ENCODE data around the gene ARL4D. TPM values are rescaled to one million over a fixed set of nuclear protein-coding genes. Genes with fewer than 3 reads are reported as not detected.

Gene ARL4D
- total RNA-seq, 2 donors from 2014 or later = 1.5 to 1.7 TPM

GRCh38 chr17:43377056-43377810 lies 21.6 kb upstream of the ARL4D start:
- H3K4me1 Mint-ChIP-seq (ENCODE audit: low read depth in 2 of 2) = no peaks in the 10 kb centered on the region
- DNase-seq (ENCODE audit: low spot score) (no peak), ATAC-seq (no peak)
- no peaks in the 10 kb centered on the region for H3K27me3 Mint-ChIP-seq
- no peak overlapping the region for H3K27ac Mint-ChIP-seq
- peaks cover 14% of the 10 kb centered on the region for H3K36me3 Mint-ChIP-seq
- H3K4me3 Mint-ChIP-seq = no peak overlapping the region
- H3K9me3 Mint-ChIP-seq = no peaks in the 10 kb centered on the region

DNA sequence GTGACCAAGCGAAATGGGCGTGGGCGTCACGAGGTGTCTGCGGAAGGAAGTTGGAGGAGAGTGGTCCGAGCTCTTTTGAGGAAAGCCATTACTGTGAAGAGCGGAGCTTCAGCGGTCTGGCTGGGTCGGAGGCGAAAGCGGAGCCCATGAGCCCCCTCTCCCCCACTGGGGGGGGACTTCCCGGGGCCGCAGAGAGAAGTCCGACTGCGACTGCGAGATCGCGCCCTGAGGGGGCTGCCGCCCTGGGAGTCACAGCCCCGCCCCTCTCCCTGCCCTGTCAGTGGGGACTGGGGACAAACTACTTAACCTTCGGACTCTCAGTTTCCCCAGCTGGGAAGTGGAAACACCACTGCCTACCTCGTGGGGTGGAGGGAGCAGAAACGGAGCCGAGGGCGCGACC lies 20.0 kb upstream of the ARL4D start:
- Mint-ChIP-seq H3K9me3 (no peaks in the 10 kb centered on the region), H3K36me3 (peaks cover 14% of the 10 kb centered on the region), H3K27me3 (no peaks in the 10 kb centered on the region), H3K4me1 (ENCODE audit: low read depth in 2 of 2) (no peaks in the 10 kb centered on the region), H3K4me3 (no peak overlapping the region), H3K27ac (no peak overlapping the region)
- DNase-seq (ENCODE audit: low spot score) (no peak), ATAC-seq (no peak)

GRCh38 chr17:43380307-43380706 lies 18.5 kb upstream of the ARL4D start:
- no peaks in the 10 kb centered on the region for H3K27me3 Mint-ChIP-seq
- no peak overlapping the region for H3K27ac Mint-ChIP-seq
- ATAC-seq (no peak), DNase-seq (ENCODE audit: low spot score) (no peak)
- H3K36me3 Mint-ChIP-seq = peaks cover 14% of the 10 kb centered on the region
- peaks cover 0 to 2% of the 10 kb centered on the region in 2 donors for H3K4me1 Mint-ChIP-seq (ENCODE audit: low read depth in 2 of 2)
- H3K9me3 Mint-ChIP-seq = no peaks in the 10 kb centered on the region
- H3K4me3 Mint-ChIP-seq = no peak overlapping the region

GRCh38 chr17:43381204-43381603 lies 17.6 kb upstream of the ARL4D start:
- Mint-ChIP-seq H3K27me3 (no peaks in the 10 kb centered on the region), H3K4me3 (no peak overlapping the region), H3K36me3 (peaks cover 14% of the 10 kb centered on the region), H3K9me3 (no peaks in the 10 kb centered on the region), H3K4me1 (ENCODE audit: low read depth in 2 of 2) (peaks cover 0 to 7% of the 10 kb centered on the region in 2 donors), H3K27ac (no peak overlapping the region)
- no peak for ATAC-seq
- no peak for DNase-seq (ENCODE audit: low spot score)

DNA sequence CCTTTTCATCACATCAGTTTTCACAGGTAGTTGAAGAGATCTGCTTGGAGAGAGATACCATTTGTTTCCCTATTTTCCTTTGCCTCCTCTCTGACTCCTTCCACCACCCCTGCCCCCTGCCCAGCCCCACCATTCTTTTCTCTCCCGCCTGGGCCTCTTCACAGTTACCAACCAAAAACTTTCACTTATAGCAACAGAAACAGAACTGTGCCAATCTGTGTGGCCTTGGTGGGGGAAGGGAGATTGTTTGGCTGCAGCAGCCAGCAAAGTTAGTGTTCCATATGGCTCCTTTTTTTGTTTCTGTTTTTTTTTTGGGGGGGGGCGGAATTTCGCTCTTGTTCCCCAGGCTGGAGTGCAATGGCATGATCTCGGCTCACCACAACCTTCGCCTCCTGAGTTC lies 17.2 kb upstream of the ARL4D start:
- H3K36me3 Mint-ChIP-seq = peaks cover 14% of the 10 kb centered on the region

DNA sequence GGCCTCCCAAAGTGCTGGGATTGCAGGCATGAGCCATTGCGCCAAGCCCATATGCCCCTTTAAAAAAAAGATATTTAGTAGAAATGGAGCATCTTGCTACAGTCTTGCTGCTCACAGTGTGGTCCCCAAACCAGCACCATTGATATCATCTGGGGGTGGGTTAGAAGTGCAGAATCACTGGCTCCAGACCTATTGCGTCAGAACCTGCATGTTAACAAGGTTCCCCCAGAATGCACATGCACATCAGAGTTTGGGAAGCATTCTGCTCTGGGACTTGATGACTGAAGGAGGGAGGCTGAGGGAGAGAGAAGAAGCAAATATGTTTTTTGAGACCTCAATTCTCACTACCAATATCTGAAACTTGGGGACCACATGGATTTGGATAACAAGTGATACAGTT lies 16.0 kb upstream of the ARL4D start:
- ATAC-seq (no peak), DNase-seq (ENCODE audit: low spot score) (no peak)
- H3K27me3 Mint-ChIP-seq = no peaks in the 10 kb centered on the region
- H3K36me3 Mint-ChIP-seq = peaks cover 14% of the 10 kb centered on the region
- no peaks in the 10 kb centered on the region for H3K9me3 Mint-ChIP-seq
- peaks cover 7 to 15% of the 10 kb centered on the region in 2 donors for H3K4me1 Mint-ChIP-seq (ENCODE audit: low read depth in 2 of 2)
- H3K4me3 Mint-ChIP-seq = no peak overlapping the region
- H3K27ac Mint-ChIP-seq = no peak overlapping the region

More for the DNA sequence above, 17.2 kb upstream of the ARL4D start:
- Mint-ChIP-seq H3K4me3 (no peak overlapping the region), H3K27me3 (no peaks in the 10 kb centered on the region), H3K4me1 (ENCODE audit: low read depth in 2 of 2) (peaks cover 0 to 8% of the 10 kb centered on the region in 2 donors), H3K9me3 (no peaks in the 10 kb centered on the region), H3K27ac (no peak overlapping the region)
- no peak for ATAC-seq
- DNase-seq (ENCODE audit: low spot score) = no peak

DNA sequence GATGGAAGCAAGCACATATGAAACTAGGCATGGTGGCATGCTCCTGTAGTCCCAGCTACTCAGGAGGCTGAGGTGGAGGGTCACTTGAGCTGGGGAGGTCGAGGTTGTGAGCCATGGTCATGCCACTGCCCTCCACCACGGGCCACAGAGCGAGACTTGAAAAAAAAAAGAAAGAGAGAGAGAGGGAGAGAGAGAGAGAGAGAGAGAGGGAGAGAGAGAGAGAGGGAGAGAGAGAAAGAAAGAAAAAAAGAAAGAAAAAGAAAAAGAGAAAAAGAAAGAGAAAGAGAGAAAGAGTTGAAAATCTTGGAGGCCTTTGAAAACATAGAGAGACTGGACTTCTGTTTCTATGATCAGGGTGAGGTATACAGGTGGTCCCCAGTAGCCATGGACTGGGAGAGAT lies 15.4 kb upstream of the ARL4D start:
- no peaks in the 10 kb centered on the region for H3K27me3 Mint-ChIP-seq
- H3K27ac Mint-ChIP-seq = no peak overlapping the region
- H3K36me3 Mint-ChIP-seq = peaks cover 14% of the 10 kb centered on the region
- ATAC-seq (no peak), DNase-seq (ENCODE audit: low spot score) (no peak)
- H3K4me1 Mint-ChIP-seq (ENCODE audit: low read depth in 2 of 2) = peaks cover 11 to 19% of the 10 kb centered on the region in 2 donors
- no peak overlapping the region for H3K4me3 Mint-ChIP-seq
- H3K9me3 Mint-ChIP-seq = no peaks in the 10 kb centered on the region

GRCh38 chr17:43383826-43384475 lies 14.8 kb upstream of the ARL4D start:
- Mint-ChIP-seq H3K36me3 (peaks cover 14% of the 10 kb centered on the region), H3K9me3 (no peaks in the 10 kb centered on the region), H3K4me3 (no peak overlapping the region), H3K27me3 (no peaks in the 10 kb centered on the region), H3K4me1 (ENCODE audit: low read depth in 2 of 2) (peaks cover 14 to 22% of the 10 kb centered on the region in 2 donors), H3K27ac (no peak overlapping the region)
- ATAC-seq (no peak), DNase-seq (ENCODE audit: low spot score) (no peak)

DNA sequence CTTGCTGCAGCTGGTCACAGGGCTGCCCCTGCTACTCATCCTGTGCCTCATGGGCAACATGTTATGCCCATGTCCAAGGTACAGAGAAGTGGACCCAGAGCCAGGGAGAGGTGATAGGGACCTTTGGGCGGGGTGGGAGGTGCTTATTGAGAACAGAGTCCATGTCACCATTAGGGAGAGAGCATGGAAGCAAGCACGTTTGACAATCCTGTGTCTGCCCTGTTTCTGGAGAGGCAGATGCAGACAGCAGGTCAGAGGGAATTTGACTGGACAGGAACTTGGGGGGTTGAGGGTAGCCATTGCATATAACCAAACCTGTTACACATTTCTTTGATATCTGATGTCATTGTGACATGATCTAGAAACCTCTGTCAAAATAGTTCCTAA lies 14.3 kb upstream of the ARL4D start:
- no peak for ATAC-seq
- Mint-ChIP-seq H3K9me3 (no peaks in the 10 kb centered on the region), H3K27me3 (no peaks in the 10 kb centered on the region), H3K36me3 (peaks cover 14% of the 10 kb centered on the region), H3K27ac (no peak overlapping the region), H3K4me1 (ENCODE audit: low read depth in 2 of 2) (peaks cover 19 to 27% of the 10 kb centered on the region in 2 donors), H3K4me3 (no peak overlapping the region)
- no peak for DNase-seq (ENCODE audit: low spot score)

DNA sequence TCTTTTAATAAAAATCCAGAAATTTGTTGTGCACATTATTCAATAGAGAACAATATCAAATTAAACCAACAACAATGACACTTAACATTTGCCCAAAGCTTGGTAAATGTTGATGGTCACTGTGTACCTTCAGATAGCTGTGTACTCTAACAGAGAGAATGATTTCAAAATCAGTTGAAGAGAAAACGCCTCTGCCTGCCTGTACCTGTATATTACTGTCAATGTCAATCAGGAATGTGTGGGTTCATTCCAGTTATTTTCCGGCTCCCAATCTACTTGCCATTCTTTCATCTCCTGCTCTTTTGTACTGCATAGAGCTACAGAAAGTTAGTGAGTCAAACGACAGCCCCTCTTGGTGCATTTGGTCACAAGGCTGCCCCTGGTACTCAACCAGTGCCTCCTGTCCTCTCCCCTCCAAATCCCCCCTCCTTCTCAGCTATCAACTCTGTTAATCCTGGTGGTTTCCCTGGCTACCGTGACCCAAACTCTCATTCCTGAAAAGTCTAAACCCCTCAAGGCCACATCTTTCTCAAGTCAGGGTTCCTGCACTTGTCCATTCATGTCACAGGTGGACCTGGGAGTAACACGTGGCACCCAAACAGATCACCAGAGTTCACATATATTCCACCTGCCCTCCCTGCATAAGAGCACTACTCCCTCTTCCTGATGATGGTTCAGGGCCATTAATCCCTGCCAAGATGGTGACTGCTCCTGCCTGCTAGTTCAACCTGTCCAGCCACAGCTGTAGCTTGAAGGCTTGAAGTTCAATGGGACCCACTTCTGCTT lies 13.6 kb upstream of the ARL4D start:
- H3K27ac Mint-ChIP-seq = peak overlapping the region; percentile 14 to 17
- H3K27me3 Mint-ChIP-seq = no peaks in the 10 kb centered on the region
- no peaks in the 10 kb centered on the region for H3K9me3 Mint-ChIP-seq
- DNase-seq (ENCODE audit: low spot score) (no peak), ATAC-seq (no peak)
- peaks cover 27% of the 10 kb centered on the region in 2 donors for H3K4me1 Mint-ChIP-seq (ENCODE audit: low read depth in 2 of 2)
- peaks cover 7% of the 10 kb centered on the region for H3K36me3 Mint-ChIP-seq
- H3K4me3 Mint-ChIP-seq = no peak overlapping the region

GRCh38 chr17:43388359-43389045 lies 10.3 kb upstream of the ARL4D start:
- Mint-ChIP-seq H3K36me3 (no peaks in the 10 kb centered on the region), H3K9me3 (no peaks in the 10 kb centered on the region), H3K4me3 (peak overlapping the region; percentile 95), H3K27me3 (no peaks in the 10 kb centered on the region), H3K4me1 (ENCODE audit: low read depth in 2 of 2) (peaks cover 27% of the 10 kb centered on the region in 2 donors), H3K27ac (peak overlapping the region; percentile 89 to 94)
- DNase-seq (ENCODE audit: low spot score) (peak; percentile 91), ATAC-seq (peak; percentile 87 to 91)

DNA sequence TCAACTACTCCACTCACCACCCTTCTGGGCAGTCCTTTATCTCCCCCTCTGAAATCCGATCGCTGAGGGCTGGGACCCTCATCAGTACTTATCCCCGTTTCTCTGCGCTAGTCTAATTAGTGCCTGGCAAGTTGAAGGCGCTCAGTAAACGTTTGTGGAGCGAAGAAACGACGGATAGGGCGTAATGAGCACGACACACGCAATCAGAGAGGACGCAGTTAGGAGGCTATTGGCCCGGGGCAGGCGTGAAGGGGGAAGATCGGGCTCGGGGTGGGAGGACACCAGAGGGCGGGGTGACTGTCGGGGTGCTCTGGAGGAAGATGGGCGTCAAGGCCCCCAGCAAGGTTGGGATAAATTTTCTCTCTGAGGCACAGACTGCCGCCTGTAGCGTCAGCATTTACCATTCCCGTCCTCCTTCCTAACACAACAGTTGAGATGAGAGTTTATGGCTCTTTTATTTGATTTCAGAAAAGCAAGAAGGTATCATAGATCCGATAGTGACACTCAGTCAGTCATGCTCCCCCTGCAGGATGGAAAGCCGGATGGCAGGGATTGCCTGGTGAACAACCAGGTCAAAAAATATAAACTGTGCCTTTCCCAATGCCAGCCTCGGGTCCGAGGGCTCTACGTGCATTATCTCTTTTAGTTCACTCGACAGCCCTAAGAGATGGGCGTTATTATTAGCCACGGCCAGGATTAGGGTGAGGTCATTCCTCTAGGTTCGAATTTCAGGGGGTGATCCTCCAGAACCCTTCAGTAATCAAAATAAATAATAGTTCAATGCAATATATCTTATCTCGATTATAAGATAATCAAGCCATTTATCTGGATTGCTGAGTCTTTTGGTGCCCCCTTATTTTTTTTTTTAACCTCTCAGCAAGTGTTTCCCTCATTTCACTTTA lies 9.5 kb upstream of the ARL4D start:
- ATAC-seq (peak; percentile 88), DNase-seq (ENCODE audit: low spot score) (peak; percentile 83)
- Mint-ChIP-seq H3K4me1 (ENCODE audit: low read depth in 2 of 2) (peaks cover 30 to 31% of the 10 kb centered on the region in 2 donors), H3K27ac (peak overlapping the region; percentile 89 to 94), H3K9me3 (no peaks in the 10 kb centered on the region), H3K27me3 (no peaks in the 10 kb centered on the region), H3K4me3 (peak overlapping the region; percentile 95), H3K36me3 (no peaks in the 10 kb centered on the region)

- no peaks in the 10 kb centered on the region for H3K9me3 Mint-ChIP-seq
- H3K27ac Mint-ChIP-seq = no peak overlapping the region
- H3K4me3 Mint-ChIP-seq = no peak overlapping the region
- ATAC-seq = no peak
- H3K27me3 Mint-ChIP-seq = no peaks in the 10 kb centered on the region
- H3K36me3 Mint-ChIP-seq = no peaks in the 10 kb centered on the region
- no peak for DNase-seq (ENCODE audit: low spot score)
- peaks cover 16 to 26% of the 10 kb centered on the region in 2 donors for H3K4me1 Mint-ChIP-seq (ENCODE audit: low read depth in 2 of 2)
Measured at GRCh38 chr17:43392397-43392796, 6.4 kb upstream of the ARL4D start.
